ENCODE results near the gene SESN1. TPM values are rescaled to one million over a fixed set of nuclear protein-coding genes. Genes with fewer than 3 reads are reported as not detected.
A peak's percentile ranks its signal among the peaks of the same experiment; 100 is the strongest.

Gene SESN1
- total RNA-seq, 4 donors from 2014 or later: 50.7 to 80.9 (median 61.8) TPM

GRCh38 chr6:108988296-108988695 is 106.3 kb downstream of the SESN1 start:
- no peak overlapping the region for H3K4me3 ChIP-seq
- intact Hi-C loops (cut with DNase I): no loop called here
- no peaks in the 10 kb centered on the region for H3K27me3 ChIP-seq
- whole genome bisulfite sequencing: 54% methylated on average over 3 of the region's 3 CpGs
- peaks cover 34 to 85% (median 75%) of the 10 kb centered on the region in 4 donors for H3K36me3 ChIP-seq
- H3K9me3 ChIP-seq: no peaks in the 10 kb centered on the region
- H3K27ac ChIP-seq (replicated peaks in 1 of 4): peak overlapping the region in 3 of 4 donors; percentile 7 to 38 (median 31)
- peaks cover 10 to 17% (median 14%) of the 10 kb centered on the region in 4 donors for H3K4me1 ChIP-seq
- DNase-seq (ENCODE audit: extremely low spot score): no peak
- no peak for TF ChIP-seq POLR2A (IDR thresholded peaks at IDR 0.05; ENCODE audit: low read depth)
- no peak for TF ChIP-seq CTCF (IDR thresholded peaks at IDR 0.05)
- TF ChIP-seq EP300 (IDR thresholded peaks at IDR 0.05): no peak
- peak in 1 of 2 donors; percentile 9 for TF ChIP-seq POLR2AphosphoS5 (IDR thresholded peaks at IDR 0.05)

- Histone ChIP-seq H3K27ac (replicated peaks in 1 of 4) (no peak overlapping the region), H3K9me3 (no peaks in the 10 kb centered on the region), H3K36me3 (peaks cover 22 to 73% (median 63%) of the 10 kb centered on the region in 4 donors), H3K27me3 (no peaks in the 10 kb centered on the region), H3K4me3 (no peak overlapping the region), H3K4me1 (peaks cover 10 to 17% (median 14%) of the 10 kb centered on the region in 4 donors)
- no peak for TF ChIP-seq EP300 (IDR thresholded peaks at IDR 0.05)
- TF ChIP-seq POLR2AphosphoS5 (IDR thresholded peaks at IDR 0.05): no peak
- TF ChIP-seq POLR2A (IDR thresholded peaks at IDR 0.05; ENCODE audit: low read depth): no peak
- no peak for TF ChIP-seq CTCF (IDR thresholded peaks at IDR 0.05)
- no peak for DNase-seq (ENCODE audit: extremely low spot score)
- intact Hi-C loops (cut with DNase I): no loop called here
Measured at GRCh38 chr6:108987156-108987555, 107.5 kb downstream of the SESN1 start.

- Histone ChIP-seq H3K36me3 (peaks cover 14 to 55% (median 45%) of the 10 kb centered on the region in 4 donors), H3K9me3 (no peaks in the 10 kb centered on the region), H3K4me1 (peaks cover 10 to 17% (median 14%) of the 10 kb centered on the region in 4 donors), H3K27me3 (no peaks in the 10 kb centered on the region), H3K4me3 (no peak overlapping the region), H3K27ac (replicated peaks in 1 of 4) (no peak overlapping the region)
- intact Hi-C loops (cut with DNase I): no loop called here
- DNase-seq (ENCODE audit: extremely low spot score): no peak
- TF ChIP-seq CTCF (IDR thresholded peaks at IDR 0.05): no peak
- no peak for TF ChIP-seq POLR2A (IDR thresholded peaks at IDR 0.05; ENCODE audit: low read depth)
Measured at GRCh38 chr6:108985301-108985700, 109.3 kb downstream of the SESN1 start.

GRCh38 chr6:108983151-108983550 is 111.5 kb downstream of the SESN1 start:
- no peak for DNase-seq (ENCODE audit: extremely low spot score)
- TF ChIP-seq POLR2AphosphoS5 (IDR thresholded peaks at IDR 0.05) (no peak), CTCF (IDR thresholded peaks at IDR 0.05) (no peak), POLR2A (IDR thresholded peaks at IDR 0.05; ENCODE audit: low read depth) (no peak), EP300 (IDR thresholded peaks at IDR 0.05) (no peak)
- intact Hi-C loops (cut with DNase I): no loop called here
- H3K9me3 ChIP-seq: no peaks in the 10 kb centered on the region
- H3K36me3 ChIP-seq: peaks cover 8 to 33% (median 25%) of the 10 kb centered on the region in 4 donors
- H3K4me1 ChIP-seq: peaks cover under 1 to 12% (median 4%) of the 10 kb centered on the region in 4 donors
- H3K27me3 ChIP-seq: no peaks in the 10 kb centered on the region
- 89% methylated on average over 1 of the region's 1 CpG for WGBS
- H3K4me3 ChIP-seq: no peak overlapping the region
- H3K27ac ChIP-seq (replicated peaks in 1 of 4): no peak overlapping the region

Measured in esophagus muscularis mucosa (tissue), 4 donors.